ENCODE data around the gene C9orf57.
A peak's percentile ranks its signal among the peaks of the same experiment; 100 is the strongest.

DNA sequence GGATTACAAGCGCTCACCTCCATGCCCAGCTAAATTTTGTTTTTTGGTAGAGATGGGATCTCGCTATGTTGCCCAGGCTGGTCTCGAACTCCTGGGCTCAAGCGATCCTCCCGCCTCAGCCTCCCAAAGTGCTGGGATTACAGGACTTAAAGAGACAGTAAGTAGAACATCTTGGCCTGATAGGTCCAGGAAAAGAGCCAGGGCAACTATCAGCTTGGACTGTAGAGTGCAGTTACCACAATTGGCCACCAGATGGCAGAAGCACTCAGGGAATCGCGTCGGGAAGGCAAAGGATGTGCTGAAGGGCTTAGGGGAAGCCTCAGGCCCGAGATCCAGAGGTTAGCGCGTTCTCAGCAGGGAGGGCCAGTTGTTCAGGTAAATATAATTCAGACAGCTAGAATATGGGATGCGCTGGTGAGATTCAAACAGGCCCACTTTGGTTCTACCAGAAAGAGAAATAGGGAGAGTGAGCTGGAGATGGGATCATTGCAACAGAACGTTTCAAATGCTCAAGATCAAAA lies 21.5 kb downstream of the C9orf57 start:
- TF ChIP-seq CTCF (conservative IDR thresholded peaks at IDR 0.05; ENCODE audit: low read depth, low read length) (peak; percentile 88), EZH2 (IDR thresholded peaks at IDR 0.05; ENCODE audit: borderline replicate concordance, low read depth, low read length, poor library complexity, severe bottlenecking) (no peak)
